Fibroblast of lung (primary cell): Measurements from ENCODE around the gene GABRB3. TPM values are rescaled to one million over a fixed set of nuclear protein-coding genes. Genes with fewer than 3 reads are reported as not detected.

Experiments used
- DNase-seq, 2 donors: peaks; one replicate each; pipeline versions ENCODE4 v3.0.0 to v3.0.0-alpha.2; 2010; ENCODE audit warnings: low read depth in 2 of 2
- H2AFZ ChIP-seq: 2 replicates; pipeline ENCODE4 v1.5.1; 2012; ENCODE audit warnings: low read length, control low read depth, inconsistent platforms
- H3K27ac ChIP-seq: 2 replicates; pipeline ENCODE4 v1.5.1; 2011; ENCODE audit warnings: low read length, control low read depth; ENCODE audit not compliant: insufficient read depth
- H3K27me3 ChIP-seq: 2 replicates; pipeline ENCODE4 v1.5.1; 2011; ENCODE audit warnings: mild to moderate bottlenecking, low read length; ENCODE audit not compliant: control insufficient read depth, insufficient read depth
- H3K36me3 ChIP-seq: 2 replicates; pipeline ENCODE4 v1.5.1; 2011; ENCODE audit warnings: low read length; ENCODE audit not compliant: control insufficient read depth, insufficient read depth
- H3K4me1 ChIP-seq: 2 replicates; pipeline ENCODE4 v1.5.1; 2011; ENCODE audit warnings: low read length; ENCODE audit not compliant: control insufficient read depth, insufficient read depth; ENCODE audit errors: extremely low read depth
- H3K4me2 ChIP-seq: 2 replicates; pipeline ENCODE4 v1.5.1; 2011; ENCODE audit warnings: low read length, control low read depth; ENCODE audit not compliant: insufficient read depth; ENCODE audit errors: extremely low read depth
- H3K4me3 ChIP-seq, 4 experiments: fragments of 200-600 bp in 1 of 4; sonication (generic) in 1 of 4; replicated peaks in 1 of 4; 2 replicates each; pipeline ENCODE4 v1.5.1; 2011 to 2016; ENCODE audit warnings: low read length in 4 of 4, low read depth in 3 of 4, mild to moderate bottlenecking in 3 of 4, control low read depth in 2 of 4, inconsistent platforms in 1 of 4, mixed read lengths in 1 of 4; ENCODE audit not compliant: insufficient read depth in 1 of 4; ENCODE audit errors: control extremely low read depth in 1 of 4
- H3K79me2 ChIP-seq: 2 replicates; pipeline ENCODE4 v1.5.1; 2012; ENCODE audit warnings: mild to moderate bottlenecking, low read length, inconsistent platforms; ENCODE audit not compliant: control insufficient read depth, insufficient read depth
- H3K9ac ChIP-seq: 2 replicates; pipeline ENCODE4 v1.5.1; 2011; ENCODE audit warnings: mild to moderate bottlenecking, low read length, control low read depth; ENCODE audit not compliant: insufficient read depth
- H3K9me3 ChIP-seq: 2 replicates; pipeline ENCODE4 v1.5.1; 2012; ENCODE audit warnings: low read depth, low read length; ENCODE audit not compliant: control insufficient read depth, insufficient read depth
- H4K20me1 ChIP-seq: 2 replicates; pipeline ENCODE4 v1.5.1; 2011; ENCODE audit warnings: low read length; ENCODE audit not compliant: control insufficient read depth, insufficient read depth; ENCODE audit errors: extremely low read depth
- EZH2 ChIP-seq: IDR thresholded peaks from 2 replicates; pipeline ENCODE4 v1.5.1; 2012; ENCODE audit warnings: low read length, control low read depth, mild to moderate bottlenecking; ENCODE audit errors: missing control alignments
- polyA plus RNA-seq, 2 donors: library from polyadenylated mRNA; depleted of rRNA in 1 of 2; stranded (reverse) in 1 of 2; unstranded in 1 of 2; fragments of >200 nt; gene quantifications; 2 replicates each; pipeline ENCODE4 v1.2.1, GENCODE V29; 2011 to 2012; ENCODE audit warnings: missing spikeins in 1 of 2
- total RNA-seq: library from RNA; depleted of rRNA; stranded (reverse); fragments of >200 nt; gene quantifications from 2 replicates; pipeline ENCODE4 v1.2.1, GENCODE V29; 2014
- TF ChIP-seq, protein P1 (sequence below), 2 donors: IDR thresholded peaks in 1 of 2; conservative IDR thresholded peaks in 1 of 2; 1 replicate in 1 of 2; 2 replicates in 1 of 2; pipeline ENCODE4 v1.5.1; 2011 to 2012; ENCODE audit warnings: low read length in 2 of 2, control low read depth in 1 of 2, inconsistent platforms in 1 of 2, low read depth in 1 of 2, mild to moderate bottlenecking in 1 of 2

The GABRB3 gene
- total and polyA plus RNA-seq, 2 donors (not counting 1 experiment from before 2014, with no cell fraction given): 1.1 to 1.5 TPM

DNA sequence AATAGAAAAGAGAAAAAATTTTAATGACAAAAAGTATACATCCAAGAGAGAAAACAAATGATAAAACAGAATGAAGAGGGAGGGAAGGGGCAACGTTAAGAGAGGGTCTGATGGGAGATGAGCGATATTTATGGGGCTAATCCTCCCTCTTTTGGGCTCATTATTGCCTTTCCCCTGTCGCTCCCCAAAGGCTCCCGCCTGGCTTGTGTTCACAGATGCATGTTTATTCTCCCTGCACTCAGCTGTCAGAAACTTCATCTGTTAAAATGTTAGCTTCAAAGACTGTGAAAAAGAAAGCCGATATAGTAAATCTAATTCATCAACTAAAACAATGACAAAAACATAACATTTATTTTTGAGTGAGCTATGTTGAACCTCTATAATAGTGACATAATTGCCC is 74.3 kb downstream of the GABRB3 start:
- Histone ChIP-seq H3K79me2 (no peaks in the 10 kb centered on the region), H4K20me1 (no peaks in the 10 kb centered on the region), H3K4me2 (no peak overlapping the region), H3K9ac (no peak overlapping the region), H3K4me3 (no peak overlapping the region), H3K36me3 (no peaks in the 10 kb centered on the region), H2AFZ (no peak overlapping the region), H3K9me3 (no peaks in the 10 kb centered on the region), H3K4me1 (no peaks in the 10 kb centered on the region), H3K27me3 (no peaks in the 10 kb centered on the region), H3K27ac (no peak overlapping the region)
- DNase-seq: no peak
- TF ChIP-seq, protein P1, sequence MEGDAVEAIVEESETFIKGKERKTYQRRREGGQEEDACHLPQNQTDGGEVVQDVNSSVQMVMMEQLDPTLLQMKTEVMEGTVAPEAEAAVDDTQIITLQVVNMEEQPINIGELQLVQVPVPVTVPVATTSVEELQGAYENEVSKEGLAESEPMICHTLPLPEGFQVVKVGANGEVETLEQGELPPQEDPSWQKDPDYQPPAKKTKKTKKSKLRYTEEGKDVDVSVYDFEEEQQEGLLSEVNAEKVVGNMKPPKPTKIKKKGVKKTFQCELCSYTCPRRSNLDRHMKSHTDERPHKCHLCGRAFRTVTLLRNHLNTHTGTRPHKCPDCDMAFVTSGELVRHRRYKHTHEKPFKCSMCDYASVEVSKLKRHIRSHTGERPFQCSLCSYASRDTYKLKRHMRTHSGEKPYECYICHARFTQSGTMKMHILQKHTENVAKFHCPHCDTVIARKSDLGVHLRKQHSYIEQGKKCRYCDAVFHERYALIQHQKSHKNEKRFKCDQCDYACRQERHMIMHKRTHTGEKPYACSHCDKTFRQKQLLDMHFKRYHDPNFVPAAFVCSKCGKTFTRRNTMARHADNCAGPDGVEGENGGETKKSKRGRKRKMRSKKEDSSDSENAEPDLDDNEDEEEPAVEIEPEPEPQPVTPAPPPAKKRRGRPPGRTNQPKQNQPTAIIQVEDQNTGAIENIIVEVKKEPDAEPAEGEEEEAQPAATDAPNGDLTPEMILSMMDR (conservative IDR thresholded peaks at IDR 0.05 in 1 of 2, IDR thresholded peaks at IDR 0.05 in 1 of 2; ENCODE audit: low read depth in 1 of 2, low read length in 2 of 2): no peak
- TF ChIP-seq EZH2: no peak

DNA sequence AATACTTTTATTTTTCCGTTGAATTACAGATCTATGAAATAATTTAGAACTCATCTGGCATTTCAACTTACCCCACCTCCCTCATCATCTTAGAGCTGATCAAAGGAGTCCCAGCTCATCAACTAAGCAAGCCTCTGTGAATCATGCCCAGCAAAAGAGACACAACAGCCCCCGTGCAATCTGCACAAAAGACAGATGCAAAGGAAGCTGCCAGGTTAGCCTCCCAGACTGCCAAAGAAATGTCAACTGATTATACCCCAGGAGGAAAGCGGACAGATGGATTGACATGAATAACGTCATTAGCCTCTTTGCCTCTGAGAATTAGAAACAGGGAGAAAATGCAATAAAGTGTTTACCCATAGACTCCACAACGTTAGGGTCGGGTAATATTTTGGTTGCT is 75.0 kb downstream of the GABRB3 start:
- Histone ChIP-seq H4K20me1 (no peaks in the 10 kb centered on the region), H3K4me2 (no peak overlapping the region), H3K9me3 (no peaks in the 10 kb centered on the region), H3K27me3 (no peaks in the 10 kb centered on the region), H3K36me3 (no peaks in the 10 kb centered on the region), H3K9ac (no peak overlapping the region), H3K4me3 (no peak overlapping the region), H2AFZ (no peak overlapping the region), H3K4me1 (no peaks in the 10 kb centered on the region), H3K27ac (no peak overlapping the region), H3K79me2 (no peaks in the 10 kb centered on the region)
- no peak for DNase-seq
- no peak for TF ChIP-seq EZH2
- TF ChIP-seq, protein P1 (conservative IDR thresholded peaks at IDR 0.05 in 1 of 2, IDR thresholded peaks at IDR 0.05 in 1 of 2; ENCODE audit: low read depth in 1 of 2, low read length in 2 of 2): no peak

DNA sequence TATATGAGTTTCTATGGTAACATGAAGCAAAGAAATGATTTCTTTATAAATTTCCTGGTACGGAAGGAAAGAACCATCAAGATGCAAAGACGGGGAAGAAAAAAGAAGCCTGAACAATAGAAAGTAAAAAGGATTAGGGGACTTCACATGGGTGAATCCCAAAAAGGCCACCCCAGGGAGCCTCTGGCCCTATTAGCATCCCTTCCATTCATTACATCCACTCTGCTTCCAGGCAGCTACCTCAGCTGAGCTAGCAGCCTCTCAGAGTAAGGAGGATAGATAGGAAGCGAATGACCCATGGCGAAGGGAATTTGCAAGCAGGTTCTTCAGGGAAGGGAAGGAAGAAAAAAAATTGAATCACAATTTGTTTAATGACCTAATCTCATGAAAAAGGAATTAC is 81.6 kb downstream of the GABRB3 start:
- Histone ChIP-seq H3K4me3 (no peak overlapping the region), H3K9ac (no peak overlapping the region), H4K20me1 (no peaks in the 10 kb centered on the region), H3K36me3 (no peaks in the 10 kb centered on the region), H3K27ac (no peak overlapping the region), H3K27me3 (no peaks in the 10 kb centered on the region), H3K4me1 (no peaks in the 10 kb centered on the region), H3K4me2 (no peak overlapping the region), H3K79me2 (no peaks in the 10 kb centered on the region), H3K9me3 (no peaks in the 10 kb centered on the region), H2AFZ (no peak overlapping the region)
- TF ChIP-seq, protein P1 (conservative IDR thresholded peaks at IDR 0.05 in 1 of 2, IDR thresholded peaks at IDR 0.05 in 1 of 2; ENCODE audit: low read depth in 1 of 2, low read length in 2 of 2): no peak
- no peak for TF ChIP-seq EZH2
- DNase-seq: no peak
